ENCODE data around the gene CALML3.

- no peak for TF ChIP-seq CTCF (IDR thresholded peaks at IDR 0.05; ENCODE audit: poor library complexity, severe bottlenecking)
- no peak for TF ChIP-seq EP300 (conservative IDR thresholded peaks at IDR 0.05; ENCODE audit: poor library complexity, severe bottlenecking)
- TF ChIP-seq RAD21 (conservative IDR thresholded peaks at IDR 0.05), result no peak
Observed at GRCh38 chr10:5499493-5500140, 25.1 kb upstream of the CALML3 start, which contains the start of gene CALML5.

Data from neural cell (in vitro differentiated cells).